Heart left ventricle (tissue), 16 donors: Measurements from ENCODE around the gene TACR2. TPM values are rescaled to one million over a fixed set of nuclear protein-coding genes. Genes with fewer than 3 reads are reported as not detected.

Source experiments
- ATAC-seq, 4 donors: fragments of 200-7000 bp; cut with Tn5 transposase; one replicate each; pipeline ENCODE4 v1.9.1; 2020 to 2022; ENCODE audit warnings: moderate library complexity in 4 of 4, mild to moderate bottlenecking in 3 of 4, moderate number of reproducible peaks in 1 of 4
- DNase-seq, 5 donors: peaks; one replicate each; pipeline ENCODE4 v3.0.0-alpha.2; 2020
- H3K27ac ChIP-seq, 12 donors: fragments of 200-600 bp; sonication (generic) in 4 of 12; one replicate each; pipeline versions ENCODE4 v1.5.0 to v1.8.0; 2016 to 2022; ENCODE audit warnings: mild to moderate bottlenecking in 2 of 12
- H3K27me3 ChIP-seq, 9 donors: fragments of 200-600 bp; sonication (generic) in 2 of 9; one replicate each; pipeline versions ENCODE4 v1.5.1 to v1.8.0; 2016 to 2022; ENCODE audit warnings: mild to moderate bottlenecking in 3 of 9
- H3K36me3 ChIP-seq, 9 donors: fragments of 200-600 bp; sonication (generic) in 2 of 9; one replicate each; pipeline versions ENCODE4 v1.5.0 to v1.8.0; 2018 to 2022; ENCODE audit warnings: mild to moderate bottlenecking in 2 of 9
- H3K4me1 ChIP-seq, 12 donors: fragments of 200-600 bp; sonication (generic) in 4 of 12; one replicate each; pipeline versions ENCODE4 v1.5.0 to v1.8.0; 2016 to 2022; ENCODE audit warnings: mild to moderate bottlenecking in 3 of 12
- H3K4me3 ChIP-seq, 12 donors: fragments of 200-600 bp; sonication (generic) in 4 of 12; one replicate each; pipeline versions ENCODE4 v1.5.0 to v1.8.0; 2017 to 2022; ENCODE audit warnings: mild to moderate bottlenecking in 9 of 12, moderate library complexity in 4 of 12
- H3K9me3 ChIP-seq, 12 donors: fragments of 200-600 bp; sonication (generic) in 4 of 12; one replicate each; pipeline versions ENCODE4 v1.5.0 to v1.8.0; 2016 to 2022; ENCODE audit warnings: mild to moderate bottlenecking in 1 of 12
- CTCF ChIP-seq, 12 donors: fragments of 200-600 bp; sonication (generic) in 4 of 12; IDR thresholded peaks; one replicate each; pipeline versions ENCODE4 v1.5.0 to v1.8.0; 2018 to 2022; ENCODE audit warnings: antibody characterized with exemption in 12 of 12, mild to moderate bottlenecking in 5 of 12
- POLR2A ChIP-seq, 2 donors: fragments of 450-650 bp; IDR thresholded peaks; one replicate each; pipeline ENCODE4 v1.6.1; 2017; ENCODE audit warnings: antibody characterized with exemption in 2 of 2, mild to moderate bottlenecking in 2 of 2, moderate library complexity in 2 of 2
- WGBS, 4 donors: extraction: QIAGEN DNeasy Blood & Tissue Kit in 2 of 4; methylation state at CpG; one replicate each; pipeline versions ENCODE4 v1.1.5 to v1.1.7; 2013 to 2018; 5-methylcytosine and 5-hydroxymethylcytosine counted together
- intact Hi-C, 10 donors: fragments of 100-400 bp; cut with DNase I; formaldehyde crosslinking; loops; one replicate each; pipeline versions ENCODE4 v1.11.1 to v1.14.2; 2022
- polyA plus RNA-seq, 2 donors: library from polyadenylated mRNA; stranded (reverse); fragments of 200-250 nt; gene quantifications; one replicate each; pipeline ENCODE4 v1.2.3, GENCODE V29; 2013
- total RNA-seq, 9 donors: library from RNA; depleted of rRNA in 2 of 9; stranded (reverse); fragments of >200 nt in 2 of 9; fragmentation: NEBNext Ultra II Directional in 3 of 9; extraction: Animal tissue kit (Norgen Biotek cat#: 25700) in 3 of 9; gene quantifications; one replicate each; pipeline versions ENCODE4 v1.1.0 to v1.2.4, GENCODE V29; 2016 to 2023
- donor health status: ischemic (EF 13 %, LVEDD 7.1; RV severe dilation, severe dysfunction).
- donor health status: healthy with polysubstance abuse.
- donor health status: DM: no; HTN: yes; CAD: no.
- donor health status: DM: no; HTN: no; CAD: no.
- donor health status: ischemic (EF 25% LVEDD 6.9; RV normal size, moderate dysfunction).
- donor health status: ischemic (EF 25% LVEDD 5.7; RV mildly dilated, moderate dysfunction).
- donor health status: healthy.
- donor health status: DM: yes; HTN: yes; CAD: no.
- donor health status: ischemic (EF 35%, LVEDD 5.7; RV mildly dilated, moderate dysfunction).
- donor health status: nonischemic (EF 11% LVEDD 7.7; RV severe dilation, severe dysfunction).
- donor health status: DM: yes; HTN: yes; CAD: no.
- donor health status: PGD.
- donor health status: ischemic (EF 29% LVEDD 5.4; RV normal size, mild dysfunction).
- donor health status: nonischemic (EF 23%, LVEDD 6.1; RV moderate dilation, normal function).

The TACR2 gene
- total and polyA plus RNA-seq, 11 donors = 0.11 to 0.39 (median 0.23) TPM; not detected in 5

GRCh38 chr10:69455006-69455763 is 38.5 kb upstream of the TACR2 start:
- Histone ChIP-seq H3K4me1 (peaks cover under 1 to 48% (median 29%) of the 10 kb centered on the region in 12 donors), H3K9me3 (no peaks in the 10 kb centered on the region), H3K4me3 (no peak overlapping the region), H3K36me3 (peaks cover 0 to 3% (median 0%) of the 10 kb centered on the region in 9 donors), H3K27me3 (no peaks in the 10 kb centered on the region), H3K27ac (peak overlapping the region in 5 of 12 donors; percentile 34 to 91 (median 45))
- DNase-seq = no peak
- intact Hi-C loops = no loop called here
- ATAC-seq = no peak
- TF ChIP-seq CTCF (IDR thresholded peaks at IDR 0.05) (no peak), POLR2A (IDR thresholded peaks at IDR 0.05) (no peak)
- WGBS, 4 donors = 60 to 70% (median 69%) methylated on average over 10 of the region's 10 CpGs

GRCh38 chr10:69453795-69454194 is 37.1 kb upstream of the TACR2 start:
- Histone ChIP-seq H3K4me3 (no peak overlapping the region), H3K9me3 (no peaks in the 10 kb centered on the region), H3K27ac (peak overlapping the region in 2 of 12 donors; percentile 15 to 91), H3K4me1 (peaks cover 0 to 53% (median 28%) of the 10 kb centered on the region in 12 donors), H3K36me3 (peaks cover 0 to 3% (median 0%) of the 10 kb centered on the region in 9 donors), H3K27me3 (no peaks in the 10 kb centered on the region)
- intact Hi-C loops = no loop called here
- no peak for DNase-seq
- TF ChIP-seq CTCF (IDR thresholded peaks at IDR 0.05) (no peak), POLR2A (IDR thresholded peaks at IDR 0.05) (no peak)
- ATAC-seq = no peak

GRCh38 chr10:69452676-69453415 is 36.1 kb upstream of the TACR2 start:
- H3K4me3 ChIP-seq = peak overlapping the region in 8 of 12 donors; percentile 69 to 96 (median 88)
- TF ChIP-seq POLR2A (IDR thresholded peaks at IDR 0.05) (no peak), CTCF (IDR thresholded peaks at IDR 0.05) (no peak)
- H3K27ac ChIP-seq = peak overlapping the region in 6 of 12 donors; percentile 15 to 91 (median 34)
- 75 to 84% (median 77%) methylated on average over 5 to 6 of the region's 6 CpGs for WGBS, 4 donors
- DNase-seq (no peak), ATAC-seq (no peak)
- H3K27me3 ChIP-seq = no peaks in the 10 kb centered on the region
- intact Hi-C loops = no loop called here
- peaks cover 0 to 3% (median 0%) of the 10 kb centered on the region in 9 donors for H3K36me3 ChIP-seq
- H3K4me1 ChIP-seq = peaks cover 0 to 44% (median 23%) of the 10 kb centered on the region in 12 donors
- no peaks in the 10 kb centered on the region for H3K9me3 ChIP-seq

GRCh38 chr10:69451784-69452251 is 35.1 kb upstream of the TACR2 start:
- WGBS, 4 donors = 7 to 13% (median 11%) methylated on average over 27 to 38 of the region's 38 CpGs
- intact Hi-C loops = no loop called here
- peak in 3 of 4 donors; percentile 5 to 36 (median 13) for ATAC-seq
- Histone ChIP-seq H3K4me3 (peak overlapping the region; percentile 62 to 96 (median 86)), H3K36me3 (peaks cover 0 to 3% (median 0%) of the 10 kb centered on the region in 9 donors), H3K9me3 (no peaks in the 10 kb centered on the region), H3K4me1 (peaks cover 0 to 42% (median 20%) of the 10 kb centered on the region in 12 donors), H3K27me3 (no peaks in the 10 kb centered on the region), H3K27ac (peak overlapping the region in 10 of 12 donors; percentile 64 to 91 (median 75))
- no peak for TF ChIP-seq POLR2A (IDR thresholded peaks at IDR 0.05)
- TF ChIP-seq CTCF (IDR thresholded peaks at IDR 0.05) = no peak
- no peak for DNase-seq
